RWPE2 (cell line): ENCODE results near the gene PGLYRP4.
A peak's percentile ranks its signal among the peaks of the same experiment; 100 is the strongest.

ENCODE experiments used
- ATAC-seq: fragments of 200-7000 bp; cut with Tn5 transposase; 3 replicates; pipeline ENCODE4 v1.9.1; 2021; ENCODE audit warnings: low read depth
- DNase-seq: peaks from one replicate; pipeline ENCODE4 v3.0.0-alpha.2; 2020; ENCODE audit warnings: low spot score
- H3K27ac ChIP-seq: fragments of 450-650 bp; 2 replicates; pipeline ENCODE4 v1.5.1; 2017; ENCODE audit warnings: mild to moderate bottlenecking; ENCODE audit not compliant: poor library complexity, severe bottlenecking
- H3K27me3 ChIP-seq: fragments of 250-450 bp; sonication (Bioruptor Pico); 2 replicates; pipeline ENCODE4 v1.5.1; 2021; ENCODE audit warnings: mild to moderate bottlenecking, moderate library complexity; ENCODE audit not compliant: insufficient read depth, poor library complexity, severe bottlenecking
- H3K36me3 ChIP-seq: fragments of 250-450 bp; sonication (Bioruptor Pico); 2 replicates; pipeline ENCODE4 v1.5.1; 2020; ENCODE audit warnings: low read depth, mild to moderate bottlenecking, moderate library complexity
- H3K4me1 ChIP-seq: fragments of 250-450 bp; sonication (Bioruptor Pico); 2 replicates; pipeline ENCODE4 v1.5.1; 2021; ENCODE audit warnings: mild to moderate bottlenecking, moderate library complexity; ENCODE audit not compliant: insufficient read depth, poor library complexity, severe bottlenecking
- H3K4me3 ChIP-seq: fragments of 250-450 bp; sonication (Bioruptor Pico); 2 replicates; pipeline ENCODE4 v1.5.1; 2021; ENCODE audit warnings: mild to moderate bottlenecking, moderate library complexity; ENCODE audit not compliant: severe bottlenecking
- H3K9me3 ChIP-seq: fragments of 250-450 bp; sonication (Bioruptor Pico); 2 replicates; pipeline ENCODE4 v1.5.1; 2021; ENCODE audit warnings: mild to moderate bottlenecking, moderate library complexity; ENCODE audit not compliant: severe bottlenecking
- TF ChIP-seq, protein P1 (sequence below): fragments of 450-650 bp; IDR thresholded peaks from one replicate; pipeline ENCODE4 v1.5.1; 2017; ENCODE audit warnings: mild to moderate bottlenecking, moderate library complexity; ENCODE audit not compliant: poor library complexity, severe bottlenecking

PGLYRP4 gene

DNA sequence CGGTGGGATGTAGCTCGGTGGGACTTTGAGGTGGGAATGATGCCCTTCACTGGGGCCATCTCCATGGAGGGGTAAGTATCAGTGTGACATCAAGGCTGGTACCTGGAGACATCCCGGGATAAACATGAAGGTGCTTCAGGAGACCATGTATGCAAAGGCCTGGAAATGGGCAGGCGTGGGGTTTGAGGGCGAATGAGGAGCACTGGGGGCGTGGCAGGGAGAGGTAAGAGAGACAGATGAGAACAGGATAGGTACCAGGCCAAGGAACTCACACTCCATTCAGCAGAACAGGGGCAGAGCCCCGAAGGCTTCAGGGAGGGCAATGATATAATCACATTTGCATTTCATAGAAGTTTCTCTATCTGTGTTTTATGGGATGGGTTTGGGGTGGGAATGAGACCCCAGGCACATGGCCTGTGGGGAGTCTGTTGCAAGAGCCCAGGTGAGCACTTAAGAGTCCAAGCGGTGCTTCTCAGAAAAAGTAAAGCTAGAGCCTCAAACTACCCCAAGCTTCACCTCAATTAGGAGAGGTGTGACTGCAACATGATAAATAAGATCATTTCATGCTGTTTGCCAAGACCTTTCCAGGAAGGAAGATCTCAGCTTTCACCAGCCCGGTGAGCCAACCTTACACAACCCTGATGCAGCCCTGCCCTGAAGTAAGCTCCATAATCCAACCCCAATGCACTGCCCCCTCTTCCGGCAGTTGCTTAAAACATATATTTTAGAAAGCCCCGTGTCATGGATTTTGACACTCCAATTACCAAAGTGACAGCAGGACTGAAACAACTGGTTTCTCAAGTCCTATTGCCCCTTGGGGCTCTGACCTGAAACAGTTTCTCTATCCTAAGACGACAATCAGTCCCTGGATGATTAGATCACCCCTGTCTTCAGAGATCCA, 16.4 kb upstream of the PGLYRP4 start:
- peaks cover 16% of the 10 kb centered on the region for H3K4me1 ChIP-seq
- no peaks in the 10 kb centered on the region for H3K27me3 ChIP-seq
- peak; percentile 94 for ATAC-seq
- no peaks in the 10 kb centered on the region for H3K9me3 ChIP-seq
- H3K4me3 ChIP-seq: no peak overlapping the region
- H3K36me3 ChIP-seq: no peaks in the 10 kb centered on the region
- TF ChIP-seq, protein P1, sequence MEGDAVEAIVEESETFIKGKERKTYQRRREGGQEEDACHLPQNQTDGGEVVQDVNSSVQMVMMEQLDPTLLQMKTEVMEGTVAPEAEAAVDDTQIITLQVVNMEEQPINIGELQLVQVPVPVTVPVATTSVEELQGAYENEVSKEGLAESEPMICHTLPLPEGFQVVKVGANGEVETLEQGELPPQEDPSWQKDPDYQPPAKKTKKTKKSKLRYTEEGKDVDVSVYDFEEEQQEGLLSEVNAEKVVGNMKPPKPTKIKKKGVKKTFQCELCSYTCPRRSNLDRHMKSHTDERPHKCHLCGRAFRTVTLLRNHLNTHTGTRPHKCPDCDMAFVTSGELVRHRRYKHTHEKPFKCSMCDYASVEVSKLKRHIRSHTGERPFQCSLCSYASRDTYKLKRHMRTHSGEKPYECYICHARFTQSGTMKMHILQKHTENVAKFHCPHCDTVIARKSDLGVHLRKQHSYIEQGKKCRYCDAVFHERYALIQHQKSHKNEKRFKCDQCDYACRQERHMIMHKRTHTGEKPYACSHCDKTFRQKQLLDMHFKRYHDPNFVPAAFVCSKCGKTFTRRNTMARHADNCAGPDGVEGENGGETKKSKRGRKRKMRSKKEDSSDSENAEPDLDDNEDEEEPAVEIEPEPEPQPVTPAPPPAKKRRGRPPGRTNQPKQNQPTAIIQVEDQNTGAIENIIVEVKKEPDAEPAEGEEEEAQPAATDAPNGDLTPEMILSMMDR: peak; percentile 28
- no peak overlapping the region for H3K27ac ChIP-seq
- no peak for DNase-seq

DNA sequence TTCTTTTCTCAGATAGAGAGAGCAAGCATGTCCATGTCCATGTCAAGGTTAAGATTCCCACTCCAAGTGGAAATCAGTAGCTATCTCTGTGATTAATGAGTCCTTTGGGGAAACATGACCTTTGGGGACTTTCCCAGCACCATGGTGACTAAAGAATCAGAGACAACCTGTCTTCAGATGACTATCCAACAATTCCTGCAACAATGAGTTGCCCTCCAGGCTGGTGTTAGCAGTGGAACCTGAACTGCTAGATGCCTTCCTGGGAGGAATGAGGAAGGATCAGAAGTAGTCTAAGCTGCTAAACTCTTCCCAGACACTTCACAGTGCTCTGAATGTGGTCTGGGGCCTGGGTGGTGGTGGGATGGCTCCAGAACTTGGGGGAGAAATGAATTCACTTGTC, 15.5 kb upstream of the PGLYRP4 start:
- Histone ChIP-seq H3K4me1 (peaks cover 16% of the 10 kb centered on the region), H3K4me3 (no peak overlapping the region), H3K36me3 (no peaks in the 10 kb centered on the region), H3K27me3 (no peaks in the 10 kb centered on the region), H3K9me3 (no peaks in the 10 kb centered on the region), H3K27ac (no peak overlapping the region)
- ATAC-seq (no peak), DNase-seq (no peak)
- TF ChIP-seq, protein P1: no peak

DNA sequence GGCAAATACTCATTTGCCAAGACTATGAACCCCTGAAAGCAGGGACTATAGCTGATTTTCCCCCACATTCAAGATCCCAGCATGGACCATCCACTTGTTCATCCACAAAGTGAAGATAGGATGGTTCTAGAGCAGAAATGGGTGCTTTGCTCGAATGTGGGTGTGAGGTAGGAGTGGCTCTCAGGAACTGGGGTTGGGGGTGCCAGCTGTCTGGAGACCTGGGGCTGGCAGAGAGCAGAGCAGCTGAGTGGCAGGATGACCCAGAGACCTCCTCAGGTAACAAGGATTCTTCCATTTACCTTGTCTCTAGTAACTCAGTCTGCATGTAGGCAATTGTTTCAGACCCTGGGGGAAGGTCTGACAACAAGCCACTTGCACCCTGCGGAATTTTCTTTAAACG, 15.0 kb upstream of the PGLYRP4 start:
- no peak for ATAC-seq
- Histone ChIP-seq H3K36me3 (no peaks in the 10 kb centered on the region), H3K9me3 (no peaks in the 10 kb centered on the region), H3K27ac (no peak overlapping the region), H3K27me3 (no peaks in the 10 kb centered on the region), H3K4me3 (no peak overlapping the region), H3K4me1 (peaks cover 16% of the 10 kb centered on the region)
- DNase-seq: no peak
- TF ChIP-seq, protein P1: no peak

DNA sequence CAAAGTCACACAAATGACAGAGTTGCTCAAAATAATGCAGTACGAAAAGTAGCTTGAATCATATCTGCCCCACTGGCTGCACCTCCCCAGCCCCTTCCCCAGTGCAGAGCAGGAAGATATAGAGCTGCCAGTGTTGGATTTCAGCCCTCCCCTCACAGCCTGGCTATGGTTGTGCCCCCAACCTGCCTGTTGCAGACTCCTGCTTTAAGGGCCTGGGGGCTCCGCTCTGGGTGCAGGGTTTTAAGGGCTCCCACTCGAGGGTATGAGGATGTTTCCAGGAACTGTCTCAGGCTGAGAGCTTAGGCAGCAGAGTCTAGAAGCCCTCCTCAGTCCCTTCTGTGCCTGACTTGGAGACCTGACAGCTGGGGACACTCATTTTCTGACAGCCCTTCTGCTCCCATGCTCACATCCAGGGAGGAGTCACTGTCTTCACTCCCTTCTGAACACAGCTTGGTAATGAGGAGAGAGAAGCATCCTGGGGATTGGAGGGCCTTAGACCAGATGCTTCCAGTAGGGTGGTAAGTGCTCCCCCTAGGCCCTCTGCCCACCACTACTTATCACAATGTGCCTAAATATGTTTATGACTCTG, 13.6 kb upstream of the PGLYRP4 start:
- no peak overlapping the region for H3K4me3 ChIP-seq
- ATAC-seq (no peak), DNase-seq (peak; percentile 50)
- H3K36me3 ChIP-seq: no peaks in the 10 kb centered on the region
- peaks cover 25% of the 10 kb centered on the region for H3K4me1 ChIP-seq
- no peak overlapping the region for H3K27ac ChIP-seq
- H3K27me3 ChIP-seq: no peaks in the 10 kb centered on the region
- no peaks in the 10 kb centered on the region for H3K9me3 ChIP-seq
- TF ChIP-seq, protein P1: no peak
